ENCODE data around the gene ARID5B. TPM values are rescaled to one million over a fixed set of nuclear protein-coding genes. Genes with fewer than 3 reads are reported as not detected.

The ARID5B gene
- total RNA-seq, 1 donor from 2014 or later, result 1.1 TPM

- Mint-ChIP-seq H3K4me1 (ENCODE audit: low read depth, unreplicated experiment) (peaks cover 14% of the 10 kb centered on the region), H3K4me3 (ENCODE audit: unreplicated experiment) (no peak overlapping the region), H3K27me3 (ENCODE audit: unreplicated experiment) (peaks cover 5% of the 10 kb centered on the region)
These were observed 5.5 kb downstream of the ARID5B start for GRCh38 chr10:61907011-61907410.

GRCh38 chr10:61907587-61907986, 6.1 kb downstream of the ARID5B start:
- Mint-ChIP-seq H3K4me3 (ENCODE audit: unreplicated experiment) (no peak overlapping the region), H3K4me1 (ENCODE audit: low read depth, unreplicated experiment) (peaks cover 10% of the 10 kb centered on the region), H3K27ac (ENCODE audit: unreplicated experiment) (no peak overlapping the region), H3K36me3 (ENCODE audit: unreplicated experiment) (no peaks in the 10 kb centered on the region), H3K27me3 (ENCODE audit: unreplicated experiment) (peaks cover 2% of the 10 kb centered on the region), H3K9me3 (ENCODE audit: unreplicated experiment) (peaks cover 2% of the 10 kb centered on the region)
- TF ChIP-seq CTCF (IDR thresholded peaks at IDR 0.05; ENCODE audit: partially characterized antibody, unreplicated experiment), result no peak
- no peak for DNase-seq

More at GRCh38 chr10:61907011-61907410, 5.5 kb downstream of the ARID5B start:
- TF ChIP-seq CTCF (IDR thresholded peaks at IDR 0.05; ENCODE audit: partially characterized antibody, unreplicated experiment), result no peak
- Mint-ChIP-seq H3K36me3 (ENCODE audit: unreplicated experiment) (no peaks in the 10 kb centered on the region), H3K9me3 (ENCODE audit: unreplicated experiment) (peaks cover 2% of the 10 kb centered on the region), H3K27ac (ENCODE audit: unreplicated experiment) (no peak overlapping the region)
- DNase-seq, result no peak

GRCh38 chr10:61910226-61910805, 8.8 kb downstream of the ARID5B start:
- Mint-ChIP-seq H3K9me3 (ENCODE audit: unreplicated experiment) (no peaks in the 10 kb centered on the region), H3K27ac (ENCODE audit: unreplicated experiment) (no peak overlapping the region), H3K36me3 (ENCODE audit: unreplicated experiment) (no peaks in the 10 kb centered on the region), H3K4me3 (ENCODE audit: unreplicated experiment) (no peak overlapping the region), H3K4me1 (ENCODE audit: low read depth, unreplicated experiment) (no peaks in the 10 kb centered on the region), H3K27me3 (ENCODE audit: unreplicated experiment) (no peaks in the 10 kb centered on the region)
- DNase-seq, result no peak
- TF ChIP-seq CTCF (IDR thresholded peaks at IDR 0.05; ENCODE audit: partially characterized antibody, unreplicated experiment), result no peak

GRCh38 chr10:61910894-61911293, 9.4 kb downstream of the ARID5B start:
- Mint-ChIP-seq H3K4me3 (ENCODE audit: unreplicated experiment) (no peak overlapping the region), H3K27ac (ENCODE audit: unreplicated experiment) (no peak overlapping the region), H3K36me3 (ENCODE audit: unreplicated experiment) (no peaks in the 10 kb centered on the region), H3K27me3 (ENCODE audit: unreplicated experiment) (no peaks in the 10 kb centered on the region), H3K4me1 (ENCODE audit: low read depth, unreplicated experiment) (no peaks in the 10 kb centered on the region), H3K9me3 (ENCODE audit: unreplicated experiment) (no peaks in the 10 kb centered on the region)
- DNase-seq, result no peak
- TF ChIP-seq CTCF (IDR thresholded peaks at IDR 0.05; ENCODE audit: partially characterized antibody, unreplicated experiment), result no peak

- TF ChIP-seq CTCF (IDR thresholded peaks at IDR 0.05; ENCODE audit: partially characterized antibody, unreplicated experiment), result no peak
- Mint-ChIP-seq H3K4me3 (ENCODE audit: unreplicated experiment) (no peak overlapping the region), H3K4me1 (ENCODE audit: low read depth, unreplicated experiment) (no peaks in the 10 kb centered on the region), H3K27me3 (ENCODE audit: unreplicated experiment) (no peaks in the 10 kb centered on the region), H3K36me3 (ENCODE audit: unreplicated experiment) (no peaks in the 10 kb centered on the region), H3K9me3 (ENCODE audit: unreplicated experiment) (no peaks in the 10 kb centered on the region), H3K27ac (ENCODE audit: unreplicated experiment) (no peak overlapping the region)
- no peak for DNase-seq
These were observed 9.9 kb downstream of the ARID5B start for GRCh38 chr10:61911425-61911824.

Data from glutamatergic neuron (in vitro differentiated cells).